Sciatic nerve (tissue), 2 donors: ENCODE data around the gene RAPGEF3. TPM values are rescaled to one million over a fixed set of nuclear protein-coding genes. Genes with fewer than 3 reads are reported as not detected.

Source experiments
- ATAC-seq: fragments of 200-7000 bp; cut with Tn5 transposase; one replicate; pipeline ENCODE4 v1.9.1; 2020; ENCODE audit warnings: mild to moderate bottlenecking, moderate library complexity
- DNase-seq: peaks from one replicate; pipeline ENCODE4 v3.0.0-alpha.2; 2020; ENCODE audit warnings: low spot score
- intact Hi-C: fragments of 100-400 bp; cut with DNase I; formaldehyde crosslinking; loops from one replicate; pipeline ENCODE4 v1.14.2; 2022
- total RNA-seq: library from RNA; stranded (reverse); fragmentation: NEBNext Ultra II Directional; extraction: Animal tissue kit (Norgen Biotek cat#: 25700); gene quantifications from one replicate; pipeline ENCODE4 v1.2.1, GENCODE V29; 2021
- donor health status: DM: no; HTN: no; CAD: no.
- donor health status: DM: no; HTN: no; CAD: no.

Gene RAPGEF3
- total RNA-seq, 1 donor from 2014 or later = 73.4 TPM

- intact Hi-C loops = no loop called here
- ATAC-seq (no peak), DNase-seq (no peak)
Observed at GRCh38 chr12:47793015-47793681, 34.5 kb upstream of the RAPGEF3 start.

- ATAC-seq = no peak
- DNase-seq = no peak
- intact Hi-C loops = no loop called here
Observed at GRCh38 chr12:47791874-47792273, 33.2 kb upstream of the RAPGEF3 start.

- intact Hi-C loops = no loop called here
- DNase-seq (no peak), ATAC-seq (no peak)
Observed at GRCh38 chr12:47791351-47791746, 32.7 kb upstream of the RAPGEF3 start.

- ATAC-seq (no peak), DNase-seq (no peak)
- intact Hi-C loops = no loop called here
Observed at GRCh38 chr12:47790676-47791350, 32.1 kb upstream of the RAPGEF3 start.

- ATAC-seq = no peak
- DNase-seq = no peak
- intact Hi-C loops = no loop called here
Observed at GRCh38 chr12:47789712-47790489, 31.2 kb upstream of the RAPGEF3 start.

- no peak for ATAC-seq
- intact Hi-C loops = no loop called here
- no peak for DNase-seq
Observed at GRCh38 chr12:47789141-47789540, 30.5 kb upstream of the RAPGEF3 start.

GRCh38 chr12:47787596-47788319, 29.1 kb upstream of the RAPGEF3 start:
- ATAC-seq = no peak
- intact Hi-C loops = no loop called here
- DNase-seq = no peak

- ATAC-seq (no peak), DNase-seq (no peak)
- intact Hi-C loops = no loop called here
Observed at GRCh38 chr12:47786662-47787280, 28.1 kb upstream of the RAPGEF3 start.

- ATAC-seq = no peak
- no peak for DNase-seq
- intact Hi-C loops = no loop called here
Observed at GRCh38 chr12:47785887-47786661, 27.4 kb upstream of the RAPGEF3 start.

GRCh38 chr12:47785036-47785886, 26.6 kb upstream of the RAPGEF3 start:
- intact Hi-C loops = no loop called here
- DNase-seq = peak; percentile 64
- peak; percentile 46 for ATAC-seq

GRCh38 chr12:47783821-47784819, 25.4 kb upstream of the RAPGEF3 start:
- intact Hi-C loops = no loop called here
- no peak for DNase-seq

GRCh38 chr12:47783024-47783755, 24.5 kb upstream of the RAPGEF3 start:
- peak; percentile 14 for ATAC-seq
- no peak for DNase-seq
- intact Hi-C loops = no loop called here

More at GRCh38 chr12:47783821-47784819, 25.4 kb upstream of the RAPGEF3 start:
- no peak for ATAC-seq

GRCh38 chr12:47782372-47782770, 23.7 kb upstream of the RAPGEF3 start:
- ATAC-seq (no peak), DNase-seq (no peak)
- intact Hi-C loops = no loop called here

GRCh38 chr12:47781479-47782371, 23.0 kb upstream of the RAPGEF3 start:
- no peak for DNase-seq
- intact Hi-C loops = no loop called here

More at GRCh38 chr12:47781479-47782371, 23.0 kb upstream of the RAPGEF3 start:
- no peak for ATAC-seq
